Stimulated activated CD4-positive, alpha-beta T cell treated with anti-CD3 and anti-CD28 coated beads, Interleukin-15, amount 100 ng/mL, for 1 hour (primary cell): Measurements from ENCODE around the gene GEMIN5.

Source experiments
- DNase-seq, 2 donors: peaks; one replicate each; pipeline ENCODE4 v3.0.0-alpha.2; 2020; ENCODE audit warnings: low read depth in 1 of 2, low spot score in 1 of 2

The GEMIN5 gene

GRCh38 chr5:154857530-154858296, 80.3 kb downstream of the GEMIN5 start:
- peak; percentile 64 to 73 for DNase-seq

DNA sequence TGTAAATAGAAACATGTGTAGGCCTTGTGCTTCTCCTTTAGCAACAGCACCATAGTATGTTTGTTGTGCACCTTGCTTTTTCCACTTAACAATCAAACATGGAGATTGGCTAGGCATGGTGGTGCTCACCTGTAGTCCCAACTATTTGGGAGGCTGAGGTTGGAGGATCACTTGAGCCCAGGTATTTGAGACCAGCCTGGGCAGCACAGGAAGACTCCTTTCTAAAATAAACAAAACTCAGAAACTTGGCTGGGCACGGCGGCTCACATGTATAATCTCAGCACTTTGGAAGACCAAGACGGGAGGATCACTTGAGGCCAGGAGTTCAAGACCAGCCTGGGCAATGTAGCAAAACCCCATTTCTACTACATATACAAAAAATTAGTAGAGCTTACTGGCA, 86.7 kb downstream of the GEMIN5 start:
- no peak for DNase-seq

GRCh38 chr5:154850255-154851062, 87.6 kb downstream of the GEMIN5 start, which contains the start of gene FAXDC2:
TSS of gene FAXDC2 (minus strand) at chr5:154850603. CDS start at chr5:154838178, 12,425 bp downstream.
- DNase-seq: no peak

- no peak for DNase-seq
Observed at GRCh38 chr5:154849791-154850201, 88.2 kb downstream of the GEMIN5 start.

- DNase-seq: no peak
Observed at GRCh38 chr5:154849264-154849785, 88.7 kb downstream of the GEMIN5 start.

GRCh38 chr5:154844809-154845208, 93.2 kb downstream of the GEMIN5 start:
- DNase-seq: no peak

DNA sequence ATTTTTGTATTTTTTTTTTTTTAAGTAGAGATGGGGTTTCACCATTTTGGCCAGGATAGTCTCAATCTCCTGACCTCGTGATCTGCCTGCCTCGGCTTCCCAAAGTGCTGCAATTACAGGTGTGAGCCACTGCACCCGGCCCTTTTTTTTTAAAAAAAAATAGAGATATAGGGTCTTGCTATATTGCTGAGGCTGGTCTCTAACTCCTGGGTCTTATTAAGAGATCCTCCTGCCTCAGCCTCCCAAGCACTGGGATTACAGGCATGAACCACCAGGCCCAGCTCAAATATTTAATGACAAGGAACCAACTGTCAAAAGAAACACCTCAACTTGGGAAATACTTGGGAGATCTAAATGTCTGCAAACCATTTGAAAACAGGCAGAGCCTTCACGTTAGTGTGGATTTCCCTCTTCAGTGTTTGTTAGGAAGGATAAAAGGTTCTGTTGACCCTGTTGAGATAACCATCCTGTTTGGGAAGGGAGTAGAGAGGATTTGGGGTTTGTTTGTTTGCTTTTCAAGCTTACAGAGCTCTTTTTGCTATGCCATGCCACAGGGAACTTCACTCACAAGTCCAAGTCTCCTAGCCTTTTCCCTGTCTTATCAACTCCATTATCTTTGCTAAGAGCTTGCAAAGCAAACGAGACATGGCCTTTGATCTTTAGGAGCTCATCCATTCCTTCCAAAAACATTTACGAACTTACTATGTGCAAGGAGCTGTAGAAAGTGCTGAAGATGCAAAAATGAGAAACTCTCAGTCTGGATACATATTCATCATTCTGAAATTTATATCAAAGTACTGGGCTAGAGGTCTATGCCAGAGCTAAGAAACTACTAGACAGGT, 95.1 kb downstream of the GEMIN5 start:
- DNase-seq: no peak

GRCh38 chr5:154841273-154841661, 96.7 kb downstream of the GEMIN5 start:
- DNase-seq: no peak

DNA sequence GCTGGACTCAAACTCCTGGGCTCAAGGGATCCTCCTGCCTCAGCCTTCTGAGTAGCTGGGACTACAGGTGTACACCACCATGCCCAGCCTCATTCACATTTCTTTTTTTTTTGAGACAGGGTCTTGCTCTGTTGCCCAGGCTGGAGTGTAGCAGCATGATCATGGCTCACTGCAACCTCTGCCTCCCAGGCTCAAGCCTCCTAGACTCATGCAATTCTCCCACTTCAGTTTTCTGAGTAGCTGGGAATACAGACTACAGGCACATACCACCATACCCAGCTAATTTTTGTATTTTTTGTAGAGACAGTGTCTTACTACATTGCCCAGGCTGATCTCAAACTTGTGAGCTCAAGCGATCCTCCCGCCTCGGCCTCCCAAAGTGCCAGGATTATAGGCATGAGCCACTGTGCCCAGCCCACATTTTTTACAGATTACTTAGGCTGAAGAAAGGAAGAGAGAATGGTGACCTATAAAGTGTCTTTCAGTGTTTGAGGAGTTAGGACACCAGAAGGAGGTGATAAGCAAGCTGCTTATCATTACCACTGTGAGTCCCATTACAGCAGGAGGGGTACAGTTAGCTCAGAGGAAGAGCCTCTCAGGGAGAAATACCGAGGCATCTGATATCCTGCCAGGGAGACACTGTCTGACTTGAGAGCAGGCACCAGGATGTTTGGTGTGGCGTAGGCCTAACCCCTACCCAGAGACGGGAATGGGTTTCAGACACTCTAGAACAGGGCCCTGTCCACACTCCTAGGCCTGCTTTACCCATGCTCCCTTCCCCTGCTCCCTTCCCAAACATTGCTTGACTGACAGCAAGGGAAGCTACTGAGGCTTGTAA, 97.4 kb downstream of the GEMIN5 start:
- no peak for DNase-seq
